Testis (tissue), 2 donors: ENCODE measurements around the gene COA6.

Experiments used
- POLR2A ChIP-seq: fragments of 450-650 bp; IDR thresholded peaks from one replicate; pipeline ENCODE4 v1.6.1; 2017; ENCODE audit warnings: antibody characterized with exemption, mild to moderate bottlenecking, moderate library complexity
- TF ChIP-seq, protein P1 (sequence below), 3 experiments: fragments of 450-650 bp in 2 of 3; fragments of 200-600 bp in 1 of 3; sonication (generic) in 1 of 3; IDR thresholded peaks; one replicate each; pipeline ENCODE4 v1.5.1; 2016 to 2019; ENCODE audit warnings: antibody characterized with exemption in 3 of 3, mild to moderate bottlenecking in 2 of 3, moderate library complexity in 1 of 3

DNA sequence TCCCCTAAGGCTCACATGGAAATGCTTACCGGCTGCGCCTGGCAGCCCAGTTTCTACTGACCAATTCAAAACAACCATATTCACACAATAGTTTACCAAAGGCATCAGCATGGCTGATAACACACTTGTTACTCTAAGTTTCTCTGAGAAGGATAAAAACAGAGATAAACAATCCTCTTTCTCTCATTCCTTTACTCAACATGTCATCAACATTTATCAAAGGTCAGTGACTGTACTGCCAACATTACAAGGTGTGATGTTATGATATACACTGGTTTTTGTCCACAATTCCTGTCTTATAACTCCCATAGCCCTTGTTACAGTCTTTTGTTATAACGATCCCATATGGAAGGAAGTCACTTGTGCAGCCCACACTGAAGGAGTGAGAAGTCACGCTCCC, 33.6 kb downstream of the COA6 start:
- TF ChIP-seq, protein P1, sequence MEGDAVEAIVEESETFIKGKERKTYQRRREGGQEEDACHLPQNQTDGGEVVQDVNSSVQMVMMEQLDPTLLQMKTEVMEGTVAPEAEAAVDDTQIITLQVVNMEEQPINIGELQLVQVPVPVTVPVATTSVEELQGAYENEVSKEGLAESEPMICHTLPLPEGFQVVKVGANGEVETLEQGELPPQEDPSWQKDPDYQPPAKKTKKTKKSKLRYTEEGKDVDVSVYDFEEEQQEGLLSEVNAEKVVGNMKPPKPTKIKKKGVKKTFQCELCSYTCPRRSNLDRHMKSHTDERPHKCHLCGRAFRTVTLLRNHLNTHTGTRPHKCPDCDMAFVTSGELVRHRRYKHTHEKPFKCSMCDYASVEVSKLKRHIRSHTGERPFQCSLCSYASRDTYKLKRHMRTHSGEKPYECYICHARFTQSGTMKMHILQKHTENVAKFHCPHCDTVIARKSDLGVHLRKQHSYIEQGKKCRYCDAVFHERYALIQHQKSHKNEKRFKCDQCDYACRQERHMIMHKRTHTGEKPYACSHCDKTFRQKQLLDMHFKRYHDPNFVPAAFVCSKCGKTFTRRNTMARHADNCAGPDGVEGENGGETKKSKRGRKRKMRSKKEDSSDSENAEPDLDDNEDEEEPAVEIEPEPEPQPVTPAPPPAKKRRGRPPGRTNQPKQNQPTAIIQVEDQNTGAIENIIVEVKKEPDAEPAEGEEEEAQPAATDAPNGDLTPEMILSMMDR (IDR thresholded peaks at IDR 0.05): no peak
- no peak for TF ChIP-seq POLR2A
